22Rv1 (cell line): Measurements from ENCODE around the gene ENPEP.
"Not testable (repeated sequence)": the region's sequence is repeated elsewhere in the genome, so short reads cannot be mapped to it uniquely, and the experiment has no call there.

Experiments used
- H3K27ac ChIP-seq: fragments of 450-650 bp; 2 replicates; pipeline ENCODE4 v1.5.1; 2017
- CTCF ChIP-seq: fragments of 450-650 bp; IDR thresholded peaks from 2 replicates; pipeline ENCODE4 v1.5.1; 2017; ENCODE audit warnings: mild to moderate bottlenecking
- ZFX ChIP-seq: fragments of 450-650 bp; IDR thresholded peaks from 2 replicates; pipeline ENCODE4 v1.6.1; 2017; ENCODE audit warnings: antibody characterized with exemption, borderline replicate concordance

ENPEP gene

GRCh38 chr4:110544594-110544993 is 68.6 kb downstream of the ENPEP start:
- no peak for TF ChIP-seq CTCF
- no peak for TF ChIP-seq ZFX
- no peak overlapping the region for H3K27ac ChIP-seq

- TF ChIP-seq CTCF (no peak), ZFX (no peak)
Observed at GRCh38 chr4:110550260-110550659, 74.3 kb downstream of the ENPEP start.

GRCh38 chr4:110553197-110553596 is 77.2 kb downstream of the ENPEP start:
- TF ChIP-seq CTCF: no peak
- TF ChIP-seq ZFX: no peak

More at GRCh38 chr4:110550260-110550659, 74.3 kb downstream of the ENPEP start:
- H3K27ac ChIP-seq: no peak overlapping the region

GRCh38 chr4:110567214-110567613 is 91.3 kb downstream of the ENPEP start:
- H3K27ac ChIP-seq: no peak overlapping the region
- no peak for TF ChIP-seq ZFX
- TF ChIP-seq CTCF: no peak

More at GRCh38 chr4:110553197-110553596, 77.2 kb downstream of the ENPEP start:
- no peak overlapping the region for H3K27ac ChIP-seq

- not testable (repeated sequence) for H3K27ac ChIP-seq
Observed at GRCh38 chr4:110576696-110577095, 100.7 kb downstream of the ENPEP start.

- TF ChIP-seq CTCF: peak; percentile 80
- TF ChIP-seq ZFX: no peak
Observed at GRCh38 chr4:110586131-110586850, 110.3 kb downstream of the ENPEP start.

GRCh38 chr4:110587666-110588285 is 111.8 kb downstream of the ENPEP start:
- no peak overlapping the region for H3K27ac ChIP-seq
- no peak for TF ChIP-seq CTCF
- TF ChIP-seq ZFX: no peak

More at GRCh38 chr4:110586131-110586850, 110.3 kb downstream of the ENPEP start:
- no peak overlapping the region for H3K27ac ChIP-seq
